Fibroblast of gingiva (primary cell): ENCODE data around the gene WNT11.
"Not testable (repeated sequence)": the region's sequence is repeated elsewhere in the genome, so short reads cannot be mapped to it uniquely, and the experiment has no call there.

Source experiments
- DNase-seq: peaks from one replicate; pipeline ENCODE4 v3.0.0-alpha.2; 2011; ENCODE audit warnings: low read depth

Gene WNT11

DNA sequence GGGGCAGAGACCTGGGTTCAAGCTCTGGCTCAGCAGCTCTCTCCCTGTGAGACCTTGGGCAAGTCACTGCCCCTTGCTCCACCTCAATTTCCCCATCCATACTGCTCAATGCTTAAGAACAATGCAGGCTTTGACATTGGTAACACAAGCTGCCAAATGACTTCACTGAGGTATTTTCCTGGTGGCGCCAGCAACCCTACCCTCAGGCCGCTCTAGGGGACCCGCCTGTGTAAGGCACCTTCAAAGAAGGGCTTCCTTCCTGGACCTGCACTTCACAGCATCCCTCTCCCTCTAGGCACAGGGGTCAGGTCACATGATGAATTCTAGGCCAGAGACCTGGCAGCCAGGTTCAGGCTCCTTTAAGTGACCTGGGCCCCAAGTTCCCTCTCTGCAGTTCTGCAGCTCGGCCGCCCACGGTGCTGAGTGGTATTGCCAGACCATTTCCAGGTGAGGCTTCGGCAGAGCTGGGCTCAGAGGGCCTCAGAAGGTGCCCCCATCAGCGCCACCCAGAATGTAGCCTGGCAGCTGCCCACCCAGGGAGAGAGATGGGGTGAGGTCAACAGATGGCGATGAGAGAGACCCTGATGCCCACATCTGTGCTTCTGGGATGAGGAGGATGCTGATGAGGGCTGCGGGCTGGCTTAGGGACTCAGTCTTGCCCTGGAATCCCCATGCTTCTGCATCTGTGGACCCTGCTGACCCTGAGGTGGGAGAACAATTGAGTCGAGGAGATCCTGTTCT is 4.5 kb downstream of the WNT11 start:
- DNase-seq: no peak

DNA sequence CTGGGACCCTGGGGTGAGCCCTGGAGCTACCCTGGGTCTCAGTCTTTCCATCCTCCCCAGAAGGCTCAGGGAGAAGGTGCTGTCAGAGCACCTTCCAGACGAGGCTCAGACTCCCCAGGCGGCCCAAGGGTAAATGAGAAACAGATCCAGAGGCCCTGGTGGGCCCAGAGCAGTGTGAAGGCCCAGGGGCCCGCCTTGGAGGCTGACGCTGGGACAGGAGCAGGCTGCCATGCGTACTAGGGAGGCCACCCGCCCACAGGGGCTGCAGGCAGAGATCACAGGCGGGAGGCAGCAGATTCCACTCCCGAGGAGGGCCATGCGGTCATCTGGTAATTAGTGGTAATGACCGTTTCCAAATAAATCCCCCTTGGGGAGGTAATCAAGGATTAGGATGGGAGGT is 5.2 kb downstream of the WNT11 start:
- no peak for DNase-seq

GRCh38 chr11:76200006-76200940 is 6.0 kb downstream of the WNT11 start:
- no peak for DNase-seq

DNA sequence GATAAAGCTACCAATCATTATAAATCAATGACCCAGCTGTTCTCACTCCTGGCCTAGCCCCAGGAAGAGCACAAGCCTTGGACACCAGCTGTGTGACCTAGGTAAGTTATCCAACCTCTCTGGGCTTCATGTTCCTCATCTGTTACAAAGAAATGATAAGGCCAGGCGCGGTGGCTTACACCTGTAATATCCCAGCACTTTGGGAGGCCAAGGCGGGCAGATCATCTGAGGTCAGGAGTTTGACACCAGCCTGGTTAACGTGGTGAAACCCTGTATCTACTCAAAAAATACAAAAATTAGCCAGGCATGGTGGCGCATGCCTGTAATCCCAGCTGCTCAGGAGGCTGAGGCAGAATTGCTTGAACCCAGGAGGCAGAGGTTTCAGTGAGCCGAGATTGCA is 7.6 kb downstream of the WNT11 start:
- DNase-seq: not testable (repeated sequence)

GRCh38 chr11:76197941-76198640 is 8.2 kb downstream of the WNT11 start:
- no peak for DNase-seq

DNA sequence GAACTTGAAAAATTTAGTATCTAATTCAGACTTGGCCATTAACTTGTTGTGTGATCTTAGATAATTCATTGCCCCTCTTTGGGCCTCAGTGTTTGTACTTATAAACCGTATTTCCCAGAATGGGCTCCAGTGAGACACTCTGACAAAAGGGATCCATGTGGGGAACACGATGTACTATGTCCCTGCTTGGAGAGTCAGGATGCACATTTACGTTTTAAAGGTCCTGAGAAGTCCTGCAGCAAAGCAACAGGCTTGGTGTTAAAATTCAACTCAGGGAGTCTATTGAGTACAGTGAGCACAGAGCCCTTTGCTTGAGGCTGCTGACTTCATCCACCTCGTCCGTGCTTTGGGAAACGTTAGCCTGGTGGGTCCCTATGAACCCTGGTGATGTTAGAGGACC is 9.0 kb downstream of the WNT11 start:
- no peak for DNase-seq

DNA sequence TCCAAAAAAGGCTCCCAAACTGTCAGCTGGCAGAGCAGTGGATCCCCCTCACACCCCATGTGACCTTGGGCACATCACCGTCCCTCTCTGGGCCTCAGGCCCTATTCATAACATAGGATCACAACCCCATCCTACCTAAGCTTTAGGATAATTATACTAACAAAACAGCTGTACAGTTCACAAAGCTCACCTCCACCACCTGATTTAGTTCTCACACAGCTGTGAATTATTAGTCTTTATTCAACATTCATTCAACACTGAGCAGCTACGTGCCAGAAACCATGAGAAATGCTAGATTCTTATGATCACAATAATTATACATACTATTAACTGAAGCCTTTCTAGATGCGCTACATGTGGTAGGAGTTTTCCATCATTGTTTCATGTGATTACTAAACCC is 9.5 kb downstream of the WNT11 start:
- DNase-seq: no peak

GRCh38 chr11:76194872-76195668 is 11.2 kb downstream of the WNT11 start:
- DNase-seq: no peak

DNA sequence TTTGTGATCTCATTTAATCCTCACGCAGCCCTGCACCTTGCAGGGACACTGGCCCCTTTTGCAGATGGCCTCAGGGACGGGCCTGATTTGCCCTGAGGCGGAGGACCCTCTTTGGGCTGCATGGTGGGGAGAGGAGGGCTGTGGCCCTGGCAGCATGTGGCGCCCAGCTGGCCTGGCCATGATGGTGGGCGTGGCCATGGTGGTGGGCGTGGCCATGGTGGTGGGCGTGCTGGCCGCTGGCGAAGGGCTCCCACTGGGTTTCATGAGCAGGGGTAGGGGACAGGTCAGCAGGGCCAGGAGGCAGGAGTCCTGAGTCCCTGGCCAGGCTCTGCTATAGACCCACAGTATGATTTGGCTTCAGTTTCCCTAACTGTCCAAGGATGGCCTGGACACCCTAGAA is 13.1 kb downstream of the WNT11 start:
- DNase-seq: no peak

DNA sequence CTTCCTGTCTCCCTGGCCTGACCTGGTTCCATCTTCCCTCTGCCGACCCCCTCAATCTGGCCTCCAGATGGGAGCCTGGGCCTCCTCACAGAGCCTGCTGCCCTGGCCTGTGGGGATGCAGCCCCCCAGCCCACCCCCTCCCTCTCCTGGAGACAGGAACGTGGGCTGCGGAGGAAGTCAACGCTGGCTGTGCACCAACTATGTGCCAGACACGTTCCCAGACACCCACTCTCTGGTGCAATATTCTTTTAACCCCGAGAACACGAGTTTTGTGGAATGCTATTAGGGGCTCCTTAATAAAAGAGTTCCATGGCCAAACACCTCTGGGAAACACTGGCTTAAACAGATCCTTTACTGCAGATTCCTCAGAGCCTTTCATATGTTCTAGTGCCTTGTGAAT is 15.9 kb downstream of the WNT11 start:
- DNase-seq: no peak

GRCh38 chr11:76189682-76190081 is 16.6 kb downstream of the WNT11 start:
- DNase-seq: no peak

DNA sequence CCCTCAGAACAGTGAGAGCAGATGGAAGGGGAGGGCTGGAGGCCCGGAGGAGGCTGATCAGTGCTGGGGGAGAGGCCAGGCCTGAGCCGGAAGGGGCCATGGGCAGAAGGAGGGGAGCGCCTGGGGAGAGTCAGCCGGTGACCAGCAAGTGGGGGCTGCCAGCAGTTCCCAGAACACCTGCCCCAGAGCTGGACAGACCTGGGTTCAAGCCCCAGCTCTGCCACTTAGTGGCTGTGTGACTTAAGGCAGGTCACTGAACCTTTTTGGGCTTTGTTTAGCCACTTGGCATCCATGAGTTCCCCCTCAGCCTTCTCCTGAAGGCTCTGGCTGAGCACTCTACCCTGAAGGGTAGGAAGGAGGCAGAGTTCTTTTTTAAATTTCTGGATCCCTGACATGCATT is 17.4 kb downstream of the WNT11 start:
- no peak for DNase-seq

- DNase-seq: no peak
Observed at GRCh38 chr11:76186776-76187279, 19.5 kb downstream of the WNT11 start.

DNA sequence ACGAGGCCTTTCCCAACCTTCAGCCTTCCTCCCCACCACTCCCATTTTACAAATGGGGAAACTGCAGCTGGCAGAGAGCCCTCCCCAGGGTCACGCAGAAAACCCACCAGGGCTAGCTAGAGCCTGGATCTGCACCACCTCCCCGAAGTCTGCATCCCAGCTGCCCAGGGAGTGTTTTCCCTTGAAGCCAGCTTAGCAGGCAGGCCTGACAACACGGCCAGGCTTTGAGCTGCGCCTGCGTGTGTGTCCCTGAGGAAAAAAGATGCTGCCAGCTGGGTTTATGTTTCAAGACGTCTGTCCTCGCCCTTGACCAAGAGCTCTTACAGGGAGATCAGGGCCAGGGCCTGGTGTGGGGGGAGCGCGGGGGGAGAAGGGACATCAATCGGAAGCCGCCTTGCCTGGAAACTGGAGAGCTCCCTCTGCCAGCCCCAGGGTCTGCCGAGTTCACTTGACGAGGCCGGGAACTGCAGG is 20.3 kb downstream of the WNT11 start:
- DNase-seq: peak; percentile 72

DNA sequence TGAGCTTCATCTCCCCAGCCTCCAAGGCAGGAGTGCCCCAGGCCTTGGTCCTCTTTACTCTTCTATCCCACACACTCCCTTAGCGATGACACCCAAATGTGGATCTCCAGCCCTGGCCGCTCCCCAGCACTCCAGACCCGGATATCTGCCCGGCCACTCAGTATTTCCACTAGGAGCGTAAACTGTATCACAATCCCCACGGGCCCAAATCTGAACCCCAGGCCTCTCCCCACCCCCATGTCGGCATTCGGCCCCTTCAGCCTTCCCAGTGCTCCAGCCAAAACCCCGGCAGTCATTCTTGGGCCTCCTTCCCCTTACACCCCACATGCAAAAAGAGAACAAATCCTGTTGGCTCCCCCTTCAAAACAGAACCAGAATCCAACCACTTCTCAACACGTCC is 20.8 kb downstream of the WNT11 start:
- no peak for DNase-seq

DNA sequence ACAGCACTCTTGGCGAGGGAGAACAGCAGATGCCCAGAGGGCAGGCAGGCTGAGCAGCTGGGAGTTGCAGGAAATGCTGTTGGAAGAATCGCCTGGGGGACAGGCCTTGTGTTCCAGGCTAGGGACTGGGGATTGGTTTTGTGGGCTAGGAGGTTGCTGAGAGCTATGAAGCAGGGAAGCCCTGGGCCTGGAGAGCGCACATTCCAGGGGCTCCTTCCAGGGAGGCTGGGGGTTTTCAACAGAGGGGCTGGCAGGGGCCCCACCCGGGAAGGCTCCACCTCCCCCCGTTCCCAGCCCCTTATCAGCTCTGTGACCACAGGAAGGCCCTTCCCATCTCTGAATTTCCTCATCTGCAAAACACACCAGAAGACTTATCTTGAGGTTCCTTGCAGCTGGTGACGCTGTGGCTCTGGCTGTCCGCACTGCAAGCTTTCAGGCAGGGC is 21.7 kb downstream of the WNT11 start:
- no peak for DNase-seq

DNA sequence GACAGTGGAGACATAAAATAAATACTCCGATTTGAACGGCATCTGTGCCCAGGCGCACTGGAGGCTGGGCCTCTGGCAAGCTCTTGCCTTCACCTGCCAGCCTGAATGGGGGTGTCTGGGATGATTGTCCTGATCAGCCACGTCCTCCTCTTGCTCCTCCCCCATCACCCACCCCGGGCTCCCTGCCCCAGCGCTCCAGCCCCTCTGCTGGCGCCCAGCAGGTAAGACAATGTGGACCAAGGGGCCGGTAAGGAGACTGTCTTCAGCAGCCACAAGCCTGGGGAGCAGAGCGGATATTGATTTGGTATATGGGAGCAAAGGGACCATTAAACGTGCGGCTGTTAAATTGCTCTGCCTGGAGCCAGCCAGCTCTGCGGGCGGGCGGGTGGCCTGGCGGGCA is 24.9 kb downstream of the WNT11 start:
- DNase-seq: no peak

DNA sequence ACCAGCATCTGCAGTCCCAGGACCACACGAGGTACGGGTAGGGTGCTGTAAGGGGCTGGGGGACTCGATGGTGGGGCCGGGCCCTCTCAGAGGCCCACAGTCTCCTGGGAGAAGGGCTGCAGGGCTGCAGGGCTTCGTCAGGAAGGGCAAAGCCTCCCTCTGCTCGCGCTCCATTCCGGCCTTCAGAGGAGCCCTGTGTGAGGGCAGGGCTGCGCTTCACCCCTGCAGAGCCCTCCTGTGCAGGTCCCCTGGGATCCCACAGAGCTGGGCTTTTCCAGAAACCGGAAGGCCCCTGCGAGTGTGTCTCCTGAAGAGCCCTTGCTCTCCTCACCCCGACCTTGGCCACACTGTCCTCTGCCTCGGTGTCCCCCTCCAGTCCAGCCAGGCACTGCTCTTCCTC is 27.2 kb downstream of the WNT11 start:
- DNase-seq: no peak

- no peak for DNase-seq
Observed at GRCh38 chr11:76177250-76177686, 29.0 kb downstream of the WNT11 start.

GRCh38 chr11:76176463-76176862 is 29.8 kb downstream of the WNT11 start:
- DNase-seq: no peak

- no peak for DNase-seq
Observed at GRCh38 chr11:76175783-76176182, 30.5 kb downstream of the WNT11 start.
